Measurements from ENCODE around the gene NENF.

DNA sequence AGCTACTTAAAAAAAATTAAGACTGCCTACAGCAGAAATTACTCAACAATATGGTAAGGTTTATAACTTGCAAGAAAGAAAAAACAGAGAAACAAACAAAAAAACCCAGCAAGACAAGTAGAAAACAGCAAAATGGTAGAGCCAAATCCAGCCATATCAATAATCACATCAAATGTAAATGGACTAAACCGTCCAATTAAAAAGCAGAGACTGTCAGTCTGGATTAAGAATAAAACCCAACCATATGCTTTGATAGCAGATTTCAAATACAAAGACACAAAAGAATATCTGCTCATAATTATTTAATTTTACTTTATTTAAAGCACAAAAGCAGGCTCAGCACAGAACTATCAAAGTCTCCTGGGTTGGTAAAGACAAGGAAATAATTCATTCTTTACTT is 35.5 kb upstream of the NENF start:
- no peak for TF ChIP-seq CTCF (conservative IDR thresholded peaks at IDR 0.05)
- no peak for TF ChIP-seq EZH2 (IDR thresholded peaks at IDR 0.05; ENCODE audit: low read depth)
